ENCODE measurements around the gene SPAST. TPM values are rescaled to one million over a fixed set of nuclear protein-coding genes. Genes with fewer than 3 reads are reported as not detected.

The SPAST gene
- total and polyA plus RNA-seq, 2 of the 13 experiments (the other 11 are each of a cell fraction or from before 2014, with no cell fraction given), result 11.5 to 40.4 TPM

- TF ChIP-seq ZNF710 (CRISPR knock-in tag; IDR thresholded peaks at IDR 0.05; ENCODE audit: borderline replicate concordance), result peak; percentile 64; the same call in 1 of the 2 replicates
- TF ChIP-seq ZNF10 (CRISPR knock-in tag; IDR thresholded peaks at IDR 0.05; ENCODE audit: borderline replicate concordance, low read depth), result no peak
- peak; percentile 86; the same call in 1 of the 2 replicates for TF ChIP-seq CSRNP1 (CRISPR knock-in tag; IDR thresholded peaks at IDR 0.05)
- 0 out of 2 replicates have a peak, but pooled peaks have one; percentile 77 for TF ChIP-seq ZNF354B (CRISPR knock-in tag; IDR thresholded peaks at IDR 0.05)
- peak; percentile 94 for TF ChIP-seq PHF8 (CRISPR knock-in tag; IDR thresholded peaks at IDR 0.05)
- no peak; the same call in 1 of the 2 replicates for TF ChIP-seq ETV5 (CRISPR knock-in tag; IDR thresholded peaks at IDR 0.05; ENCODE audit: borderline replicate concordance)
- TF ChIP-seq MIER2 (CRISPR knock-in tag; IDR thresholded peaks at IDR 0.05), result no peak
- peak; percentile 79; the same call in 1 of the 2 replicates for TF ChIP-seq ZNF788 (CRISPR knock-in tag; IDR thresholded peaks at IDR 0.05; ENCODE audit: borderline replicate concordance)
- no peak for TF ChIP-seq ATM (IDR thresholded peaks at IDR 0.05; ENCODE audit: borderline replicate concordance)
- TF ChIP-seq SRSF9 (IDR thresholded peaks at IDR 0.05; ENCODE audit: borderline replicate concordance, insufficient read depth, low read depth, low read length, poor library complexity, severe bottlenecking), result no peak
- peak; percentile 77; the same call in 1 of the 2 replicates for TF ChIP-seq ZSCAN20 (CRISPR knock-in tag; IDR thresholded peaks at IDR 0.05; ENCODE audit: borderline replicate concordance)
- TF ChIP-seq ZFP36L2 (CRISPR knock-in tag; IDR thresholded peaks at IDR 0.05), result peak; percentile 73; the same call in 1 of the 2 replicates
- TF ChIP-seq GABPA (IDR thresholded peaks at IDR 0.05; ENCODE audit: low read depth, low read length), result no peak
- peak; percentile 24; the same call in 1 of the 2 replicates for TF ChIP-seq GABPA (CRISPR knock-in tag; IDR thresholded peaks at IDR 0.05; ENCODE audit: low read depth)
- TF ChIP-seq, protein P1, sequence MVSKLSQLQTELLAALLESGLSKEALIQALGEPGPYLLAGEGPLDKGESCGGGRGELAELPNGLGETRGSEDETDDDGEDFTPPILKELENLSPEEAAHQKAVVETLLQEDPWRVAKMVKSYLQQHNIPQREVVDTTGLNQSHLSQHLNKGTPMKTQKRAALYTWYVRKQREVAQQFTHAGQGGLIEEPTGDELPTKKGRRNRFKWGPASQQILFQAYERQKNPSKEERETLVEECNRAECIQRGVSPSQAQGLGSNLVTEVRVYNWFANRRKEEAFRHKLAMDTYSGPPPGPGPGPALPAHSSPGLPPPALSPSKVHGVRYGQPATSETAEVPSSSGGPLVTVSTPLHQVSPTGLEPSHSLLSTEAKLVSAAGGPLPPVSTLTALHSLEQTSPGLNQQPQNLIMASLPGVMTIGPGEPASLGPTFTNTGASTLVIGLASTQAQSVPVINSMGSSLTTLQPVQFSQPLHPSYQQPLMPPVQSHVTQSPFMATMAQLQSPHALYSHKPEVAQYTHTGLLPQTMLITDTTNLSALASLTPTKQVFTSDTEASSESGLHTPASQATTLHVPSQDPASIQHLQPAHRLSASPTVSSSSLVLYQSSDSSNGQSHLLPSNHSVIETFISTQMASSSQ (IDR thresholded peaks at IDR 0.05; ENCODE audit: low read depth), result no peak
- TF ChIP-seq, protein P1 (CRISPR knock-in tag; IDR thresholded peaks at IDR 0.05; ENCODE audit: borderline replicate concordance), result peak; percentile 63; the same call in 1 of the 2 replicates
- TF ChIP-seq, protein P2, sequence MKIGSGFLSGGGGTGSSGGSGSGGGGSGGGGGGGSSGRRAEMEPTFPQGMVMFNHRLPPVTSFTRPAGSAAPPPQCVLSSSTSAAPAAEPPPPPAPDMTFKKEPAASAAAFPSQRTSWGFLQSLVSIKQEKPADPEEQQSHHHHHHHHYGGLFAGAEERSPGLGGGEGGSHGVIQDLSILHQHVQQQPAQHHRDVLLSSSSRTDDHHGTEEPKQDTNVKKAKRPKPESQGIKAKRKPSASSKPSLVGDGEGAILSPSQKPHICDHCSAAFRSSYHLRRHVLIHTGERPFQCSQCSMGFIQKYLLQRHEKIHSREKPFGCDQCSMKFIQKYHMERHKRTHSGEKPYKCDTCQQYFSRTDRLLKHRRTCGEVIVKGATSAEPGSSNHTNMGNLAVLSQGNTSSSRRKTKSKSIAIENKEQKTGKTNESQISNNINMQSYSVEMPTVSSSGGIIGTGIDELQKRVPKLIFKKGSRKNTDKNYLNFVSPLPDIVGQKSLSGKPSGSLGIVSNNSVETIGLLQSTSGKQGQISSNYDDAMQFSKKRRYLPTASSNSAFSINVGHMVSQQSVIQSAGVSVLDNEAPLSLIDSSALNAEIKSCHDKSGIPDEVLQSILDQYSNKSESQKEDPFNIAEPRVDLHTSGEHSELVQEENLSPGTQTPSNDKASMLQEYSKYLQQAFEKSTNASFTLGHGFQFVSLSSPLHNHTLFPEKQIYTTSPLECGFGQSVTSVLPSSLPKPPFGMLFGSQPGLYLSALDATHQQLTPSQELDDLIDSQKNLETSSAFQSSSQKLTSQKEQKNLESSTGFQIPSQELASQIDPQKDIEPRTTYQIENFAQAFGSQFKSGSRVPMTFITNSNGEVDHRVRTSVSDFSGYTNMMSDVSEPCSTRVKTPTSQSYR (CRISPR knock-in tag; IDR thresholded peaks at IDR 0.05; ENCODE audit: borderline replicate concordance), result no peak; the same call in 1 of the 2 replicates
- TF ChIP-seq ZNF547 (CRISPR knock-in tag; IDR thresholded peaks at IDR 0.05), result peak; percentile 97
These were observed 23.7 kb upstream of the SPAST start, which contains the start of gene DPY30 (continued) for GRCh38 chr2:32039447-32040219.

Data from HepG2 (cell line).